BE2C (cell line): ENCODE results near the gene NRXN3.

Experiments used
- DNase-seq: peaks from one replicate; pipeline ENCODE4 v3.0.0-alpha.2; 2020
- H3K27me3 ChIP-seq: fragments of 250-450 bp; sonication (Bioruptor Pico); 2 replicates; pipeline ENCODE4 v1.5.1; 2020; ENCODE audit warnings: mild to moderate bottlenecking
- H3K36me3 ChIP-seq: fragments of 250-450 bp; sonication (Bioruptor Pico); 2 replicates; pipeline ENCODE4 v1.5.1; 2020; ENCODE audit warnings: mild to moderate bottlenecking
- H3K4me1 ChIP-seq: fragments of 250-450 bp; sonication (Bioruptor Pico); 2 replicates; pipeline ENCODE4 v1.5.1; 2020
- H3K4me3 ChIP-seq: 2 replicates; pipeline ENCODE4 v1.5.1; 2011; ENCODE audit warnings: low read depth, low read length
- H3K9me3 ChIP-seq: fragments of 250-450 bp; sonication (Bioruptor Pico); 2 replicates; pipeline ENCODE4 v1.5.1; 2020
- CTCF ChIP-seq: IDR thresholded peaks from 2 replicates; pipeline ENCODE4 v1.5.1; 2012; ENCODE audit warnings: mild to moderate bottlenecking, low read depth, low read length

The NRXN3 gene

DNA sequence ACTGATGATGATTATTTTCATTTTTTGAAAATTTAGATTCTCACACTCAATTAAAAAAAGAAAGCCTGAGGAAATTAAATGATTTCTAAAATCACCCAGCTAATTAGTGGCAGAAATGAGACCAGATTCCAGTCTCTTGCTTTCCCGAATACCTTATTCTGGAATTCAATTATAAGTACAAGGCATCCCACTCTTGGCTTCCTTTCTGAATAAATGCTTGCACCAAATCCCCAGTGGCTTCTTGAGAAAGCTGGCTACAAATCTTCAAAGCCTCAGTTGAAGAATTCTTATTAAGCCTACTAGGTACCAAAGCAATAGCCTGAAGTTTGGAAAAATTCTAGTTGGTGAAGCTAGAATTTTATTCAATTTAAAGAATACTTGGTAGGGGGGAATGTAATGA, 1564.5 kb downstream of the NRXN3 start:
- H3K9me3 ChIP-seq: no peaks in the 10 kb centered on the region
- no peak for DNase-seq
- TF ChIP-seq CTCF: no peak
- no peaks in the 10 kb centered on the region for H3K36me3 ChIP-seq
- no peaks in the 10 kb centered on the region for H3K4me1 ChIP-seq
- H3K27me3 ChIP-seq: no peaks in the 10 kb centered on the region
- H3K4me3 ChIP-seq: no peak overlapping the region

- no peak for TF ChIP-seq CTCF
- no peaks in the 10 kb centered on the region for H3K36me3 ChIP-seq
- DNase-seq: no peak
- H3K4me3 ChIP-seq: no peak overlapping the region
- H3K4me1 ChIP-seq: no peaks in the 10 kb centered on the region
- no peaks in the 10 kb centered on the region for H3K27me3 ChIP-seq
- H3K9me3 ChIP-seq: no peaks in the 10 kb centered on the region
These were observed 1564.9 kb downstream of the NRXN3 start for GRCh38 chr14:79735121-79735520.

- Histone ChIP-seq H3K9me3 (no peaks in the 10 kb centered on the region), H3K4me3 (no peak overlapping the region), H3K4me1 (no peaks in the 10 kb centered on the region), H3K27me3 (no peaks in the 10 kb centered on the region), H3K36me3 (no peaks in the 10 kb centered on the region)
- no peak for TF ChIP-seq CTCF
- no peak for DNase-seq
These were observed 1570.0 kb downstream of the NRXN3 start for GRCh38 chr14:79740066-79740601.

DNA sequence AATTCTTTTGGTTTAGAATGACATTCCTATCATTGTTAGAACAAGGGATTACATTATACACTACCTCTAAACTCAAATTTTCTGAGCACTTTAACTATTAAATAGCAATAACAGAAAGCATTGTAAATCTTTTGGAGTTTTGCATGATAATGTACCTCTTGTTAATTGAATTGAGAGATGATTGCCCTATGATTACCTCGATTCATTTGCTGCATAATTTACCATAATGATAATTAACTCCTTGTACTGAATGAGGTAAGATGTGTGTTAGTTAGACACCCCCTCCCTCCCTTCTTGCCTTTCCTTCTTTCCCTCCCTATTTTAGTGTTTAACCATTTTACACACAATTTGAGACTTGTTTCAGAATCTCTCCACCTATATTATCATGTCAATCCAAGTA, 1572.0 kb downstream of the NRXN3 start:
- DNase-seq: no peak
- TF ChIP-seq CTCF: no peak
- Histone ChIP-seq H3K36me3 (no peaks in the 10 kb centered on the region), H3K4me3 (no peak overlapping the region), H3K27me3 (no peaks in the 10 kb centered on the region), H3K4me1 (no peaks in the 10 kb centered on the region), H3K9me3 (no peaks in the 10 kb centered on the region)

DNA sequence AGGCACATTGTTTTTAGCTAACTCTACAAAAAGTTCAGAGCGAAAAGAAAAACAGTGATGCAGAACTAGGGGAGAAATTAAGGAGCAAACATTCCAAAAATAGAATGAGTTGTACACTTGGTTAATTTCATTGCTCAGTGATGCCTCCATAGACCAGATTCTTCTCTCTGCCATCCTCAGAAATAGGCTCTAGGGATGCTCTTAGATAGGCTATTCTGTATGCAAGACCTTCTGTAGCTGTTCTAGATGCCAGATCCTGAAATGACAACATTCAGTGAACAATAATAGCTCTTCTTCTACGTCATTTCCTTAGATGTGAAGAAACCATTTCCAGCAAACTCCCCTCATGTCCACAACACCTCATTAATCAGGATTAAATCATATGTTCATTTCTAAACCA, 1574.9 kb downstream of the NRXN3 start:
- no peak overlapping the region for H3K4me3 ChIP-seq
- no peak for TF ChIP-seq CTCF
- H3K4me1 ChIP-seq: no peaks in the 10 kb centered on the region
- H3K9me3 ChIP-seq: no peaks in the 10 kb centered on the region
- H3K36me3 ChIP-seq: no peaks in the 10 kb centered on the region
- DNase-seq: no peak
- no peaks in the 10 kb centered on the region for H3K27me3 ChIP-seq

DNA sequence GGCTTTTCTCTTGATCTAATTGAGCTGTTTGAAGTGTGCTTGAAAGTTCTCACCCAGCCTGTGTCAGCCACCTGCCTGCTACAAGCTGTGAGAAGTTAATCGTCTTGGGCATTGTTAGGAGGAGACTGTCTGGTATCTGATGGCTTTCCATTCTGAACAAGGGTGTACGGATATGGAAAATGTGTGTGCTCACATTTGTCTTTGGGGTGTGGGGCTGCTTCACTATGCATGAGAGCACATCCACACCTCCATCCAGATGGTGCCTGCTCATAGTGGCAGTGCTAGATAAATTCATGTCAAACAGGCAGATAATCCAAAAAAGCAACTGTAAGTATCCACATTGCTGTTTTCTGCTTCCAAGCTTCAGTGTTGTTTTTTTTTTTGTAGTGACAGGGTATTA, 1578.9 kb downstream of the NRXN3 start:
- H3K9me3 ChIP-seq: no peaks in the 10 kb centered on the region
- no peak for DNase-seq
- H3K27me3 ChIP-seq: no peaks in the 10 kb centered on the region
- TF ChIP-seq CTCF: no peak
- no peaks in the 10 kb centered on the region for H3K4me1 ChIP-seq
- no peaks in the 10 kb centered on the region for H3K36me3 ChIP-seq
- no peak overlapping the region for H3K4me3 ChIP-seq
